GM19455 (cell line): ENCODE measurements around the gene FLOT1.

ENCODE experiments used
- ATAC-seq: cut with Tn5 transposase; IDR thresholded peaks from one replicate; pipeline ENCODE4 v1.9.1; 2021; ENCODE audit not compliant: unreplicated experiment

The FLOT1 gene

DNA sequence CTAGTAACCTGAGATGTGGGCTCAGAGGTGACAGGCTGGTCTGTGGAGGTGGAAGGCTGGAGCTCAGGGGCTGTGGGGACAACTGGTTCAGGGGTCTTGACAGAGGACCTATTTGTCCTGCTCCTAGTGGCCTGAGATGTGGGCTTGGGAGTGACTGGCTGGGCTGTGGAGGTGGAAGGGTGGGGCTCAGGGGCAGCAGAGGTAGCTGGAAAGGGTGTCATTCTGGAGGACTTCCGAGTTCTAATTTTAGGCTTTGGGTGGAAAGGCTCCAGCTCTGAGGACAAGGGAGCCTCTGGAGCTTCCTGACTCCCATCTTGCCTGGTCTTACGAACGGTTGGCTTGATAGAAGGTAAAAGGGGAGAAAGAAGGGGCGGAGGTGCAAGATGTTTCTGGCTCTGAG is 36.9 kb downstream of the FLOT1 start:
- no peak for ATAC-seq

GRCh38 chr6:30703821-30704220 is 38.7 kb downstream of the FLOT1 start:
- ATAC-seq: no peak

GRCh38 chr6:30703011-30703410 is 39.5 kb downstream of the FLOT1 start:
- no peak for ATAC-seq

- no peak for ATAC-seq
These were observed 42.1 kb downstream of the FLOT1 start for GRCh38 chr6:30700340-30700739.

DNA sequence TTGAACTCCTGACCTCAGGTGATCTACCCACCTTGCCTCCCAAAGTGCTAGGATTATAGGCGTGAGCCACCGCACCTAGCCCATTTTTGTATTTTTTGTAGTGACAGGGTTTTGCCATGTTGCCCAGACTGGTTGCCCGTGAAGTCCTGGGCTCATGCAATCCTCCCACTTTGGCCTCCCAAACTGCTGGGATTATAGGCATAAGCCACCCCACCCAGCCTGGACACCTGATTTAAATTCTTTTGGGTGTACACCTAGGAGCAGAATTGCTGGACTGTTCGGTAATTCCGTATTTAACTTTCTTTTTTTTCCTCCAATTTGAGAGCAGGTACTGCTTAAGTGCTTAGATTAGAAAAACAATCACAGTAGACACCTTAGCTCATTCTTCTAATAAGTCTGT is 46.1 kb downstream of the FLOT1 start:
- ATAC-seq: no peak

DNA sequence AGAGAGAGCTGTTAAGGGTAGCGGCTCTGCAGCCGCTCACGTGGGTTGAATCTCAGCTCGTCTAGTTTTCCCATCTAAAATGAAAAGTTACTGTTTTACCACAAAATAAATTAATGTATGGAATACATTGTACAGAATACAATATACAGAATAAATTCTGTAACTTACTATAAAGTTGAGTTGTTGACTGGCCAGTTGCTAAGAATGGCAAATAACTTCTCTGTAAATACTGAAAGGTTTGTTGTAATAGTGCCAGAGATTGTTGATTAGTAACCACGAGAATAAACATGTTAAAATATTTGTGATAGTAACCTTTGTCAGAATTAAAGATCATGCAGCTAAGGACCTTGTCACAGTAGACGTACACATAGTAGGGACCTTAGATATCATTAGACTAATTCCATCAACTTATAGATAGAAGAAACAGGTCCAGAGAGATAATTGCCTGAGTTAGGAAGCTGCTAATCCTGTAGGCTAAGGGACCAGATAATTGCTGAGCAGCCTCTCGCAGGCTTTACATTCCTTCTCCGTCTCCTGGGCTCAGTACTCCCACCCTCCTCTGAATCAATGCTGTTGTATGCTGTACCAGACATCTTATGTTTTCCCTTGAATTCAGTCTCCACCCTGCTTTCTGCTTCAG is 51.2 kb downstream of the FLOT1 start:
- no peak for ATAC-seq

DNA sequence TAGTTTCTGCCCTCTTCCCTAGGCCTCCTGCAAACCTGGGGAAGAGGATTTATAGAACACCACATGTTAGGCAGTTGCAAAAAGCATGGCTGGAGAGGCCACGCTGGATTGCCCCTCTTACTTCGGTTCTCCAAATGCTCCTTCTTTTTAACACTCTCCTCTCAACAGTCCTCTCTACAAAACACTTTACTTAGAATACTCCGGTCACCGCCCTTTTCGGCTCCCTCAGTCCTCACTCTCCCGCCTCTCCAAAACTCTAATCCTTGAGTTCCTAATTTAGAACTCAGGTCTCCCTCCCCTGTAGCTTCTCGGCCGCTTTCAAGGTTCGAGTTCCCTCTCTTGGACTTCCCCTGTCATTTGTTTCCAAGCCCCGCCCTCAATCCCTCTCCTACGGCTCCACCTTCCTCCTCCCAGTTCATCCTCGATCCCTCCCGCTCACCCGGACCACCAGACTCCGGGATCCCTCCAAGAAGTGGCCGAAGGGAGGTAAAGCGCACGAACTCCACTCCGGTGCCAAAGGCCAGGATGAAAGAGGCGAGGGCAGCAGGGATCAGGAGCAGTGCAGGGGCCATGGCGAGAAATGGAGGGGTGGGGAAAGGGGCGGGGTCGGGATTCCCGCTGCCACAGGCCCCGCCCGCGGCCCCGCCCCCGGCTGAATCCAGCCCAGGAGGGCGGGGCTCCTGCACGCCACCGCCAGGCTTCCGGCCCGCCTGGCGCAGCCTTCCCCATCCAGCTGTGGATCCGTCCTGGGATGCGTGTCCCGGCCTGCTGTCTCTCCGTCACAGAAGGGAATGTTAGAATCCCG is 51.9 kb downstream of the FLOT1 start, which contains the start of gene NRM:
Gene NRM (minus strand): TSS at position 582 of the 805 bp plus-strand sequence. CDS start 10 bp downstream, at position 572.
- no peak for ATAC-seq

DNA sequence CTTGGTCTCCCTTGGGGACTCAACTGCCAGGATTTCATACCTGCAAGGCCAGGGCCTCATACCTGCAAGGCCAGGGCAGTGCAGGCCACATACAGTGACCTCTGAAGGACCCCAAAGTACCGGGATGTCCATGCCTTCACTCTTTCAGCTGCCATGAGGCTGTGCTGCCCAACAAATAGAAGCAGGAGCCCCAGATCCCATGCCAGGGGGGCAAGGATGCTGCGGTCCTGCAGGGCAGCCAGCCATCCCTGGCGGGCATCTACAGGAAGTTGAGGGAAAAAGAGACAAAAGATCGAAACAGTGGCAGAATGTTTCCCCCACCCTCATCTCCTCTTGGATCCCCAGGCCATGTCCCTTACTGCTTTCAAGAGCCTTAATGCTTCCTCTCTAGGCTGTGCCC is 52.5 kb downstream of the FLOT1 start:
- no peak for ATAC-seq

GRCh38 chr6:30689022-30689865 is 53.2 kb downstream of the FLOT1 start:
- no peak for ATAC-seq

DNA sequence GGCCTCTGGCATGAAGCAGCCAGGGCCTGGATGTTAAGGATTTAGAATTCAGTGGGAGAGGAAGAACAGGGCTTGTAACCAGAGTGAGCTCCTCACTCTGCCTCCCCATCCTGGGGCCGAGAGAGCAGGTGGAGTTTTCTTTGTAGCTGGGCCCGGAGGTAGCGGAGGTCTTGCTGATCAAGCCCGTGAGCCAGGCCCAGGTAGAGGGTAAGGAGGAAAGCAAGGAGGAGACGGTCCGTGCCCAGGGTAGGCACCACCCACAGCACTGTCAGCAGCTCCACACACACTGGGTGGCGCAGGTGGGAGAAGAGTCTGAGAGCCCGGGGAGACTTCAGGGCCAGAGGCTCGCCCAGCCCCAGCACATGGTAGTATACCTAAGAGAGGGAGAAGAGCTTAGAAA is 53.9 kb downstream of the FLOT1 start:
- no peak for ATAC-seq

GRCh38 chr6:30687659-30688431 is 54.6 kb downstream of the FLOT1 start:
- no peak for ATAC-seq

DNA sequence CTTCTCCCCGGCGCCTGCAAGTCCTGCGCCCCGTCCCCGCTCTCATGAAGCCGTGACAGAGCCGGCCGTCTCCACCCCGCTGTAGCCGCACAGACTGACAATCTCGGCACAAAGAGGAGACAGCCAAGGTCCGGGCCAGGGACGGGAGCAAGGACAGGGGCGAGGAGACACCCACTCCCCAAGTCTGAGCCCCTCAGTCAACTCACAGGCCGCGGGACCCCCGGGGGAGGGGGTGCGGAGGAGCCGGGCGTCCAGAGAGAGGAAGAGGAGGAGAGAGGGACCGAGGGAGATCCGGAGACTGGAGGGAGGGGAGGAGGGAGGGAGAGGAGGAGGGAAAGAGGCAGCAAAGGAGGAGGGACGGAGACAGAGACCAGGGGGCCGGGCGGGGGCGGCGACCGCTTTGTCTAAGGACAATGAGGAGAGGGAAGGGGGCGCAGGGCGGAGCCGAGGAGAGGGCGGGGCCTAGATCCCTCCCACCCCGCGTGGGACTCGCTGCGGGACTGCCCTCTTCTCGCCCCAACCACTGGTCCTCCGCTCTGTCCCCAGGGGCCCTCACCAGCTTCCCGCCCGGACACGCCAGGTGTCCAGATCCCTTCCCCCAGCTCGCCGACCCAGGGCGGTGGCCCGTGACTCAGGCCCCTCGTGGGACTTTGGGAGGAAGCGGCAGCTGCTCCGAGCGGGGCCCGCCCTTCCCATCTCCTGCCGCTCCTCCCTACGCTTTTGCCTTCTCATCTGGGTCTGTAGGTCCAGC is 55.4 kb downstream of the FLOT1 start:
- ATAC-seq: peak; percentile 33

DNA sequence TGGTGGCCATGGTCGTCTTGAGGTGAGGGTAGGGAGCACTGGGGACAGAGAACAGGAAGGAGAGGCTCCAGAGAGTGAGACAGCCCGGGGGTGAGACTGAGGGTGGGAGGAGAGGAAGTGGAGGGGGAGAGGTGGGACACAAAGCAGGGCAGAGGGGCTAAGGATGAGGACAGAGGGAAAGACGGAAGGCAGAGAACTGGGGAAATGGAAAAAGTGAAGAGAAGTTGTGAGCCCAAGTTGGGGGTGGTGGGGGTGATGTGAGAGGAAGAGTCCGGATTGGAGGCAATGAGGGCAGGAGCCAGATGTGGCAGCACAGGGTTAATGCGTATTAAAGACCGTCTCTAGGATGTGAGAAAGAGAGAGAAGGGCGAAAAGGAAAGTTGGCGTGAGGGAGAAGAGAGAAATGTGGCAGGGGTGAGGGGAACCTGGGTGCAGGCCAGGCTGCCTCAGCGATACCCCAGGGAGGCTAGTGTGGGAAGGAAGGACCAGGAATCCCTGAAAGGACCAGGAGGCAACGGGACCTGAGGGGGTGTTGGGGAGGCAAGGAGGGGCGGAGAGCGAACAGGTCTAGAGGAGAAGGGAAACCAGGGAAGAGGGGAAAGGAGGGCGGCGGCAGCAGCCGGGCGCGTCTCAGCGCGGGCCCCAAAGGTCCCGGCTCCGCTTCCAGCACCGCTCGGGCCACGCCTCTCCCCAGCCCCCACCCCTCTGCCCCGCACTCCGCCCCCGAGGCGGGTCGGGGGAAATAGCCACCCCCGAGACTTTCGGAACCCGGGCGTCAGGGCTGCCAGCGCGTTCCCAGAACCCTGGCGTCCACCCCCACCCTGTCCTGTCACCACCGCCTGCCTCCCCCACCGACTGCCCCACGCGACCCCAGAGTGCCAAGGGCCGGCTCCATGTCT is 56.2 kb downstream of the FLOT1 start, which contains the start of gene PPP1R18:
Gene PPP1R18 (minus strand): TSS at position 637 of the 899 bp plus-strand sequence. CDS start 627 bp downstream, at position 10.
- ATAC-seq: no peak

- ATAC-seq: no peak
These were observed 57.1 kb downstream of the FLOT1 start for GRCh38 chr6:30685157-30686008.

DNA sequence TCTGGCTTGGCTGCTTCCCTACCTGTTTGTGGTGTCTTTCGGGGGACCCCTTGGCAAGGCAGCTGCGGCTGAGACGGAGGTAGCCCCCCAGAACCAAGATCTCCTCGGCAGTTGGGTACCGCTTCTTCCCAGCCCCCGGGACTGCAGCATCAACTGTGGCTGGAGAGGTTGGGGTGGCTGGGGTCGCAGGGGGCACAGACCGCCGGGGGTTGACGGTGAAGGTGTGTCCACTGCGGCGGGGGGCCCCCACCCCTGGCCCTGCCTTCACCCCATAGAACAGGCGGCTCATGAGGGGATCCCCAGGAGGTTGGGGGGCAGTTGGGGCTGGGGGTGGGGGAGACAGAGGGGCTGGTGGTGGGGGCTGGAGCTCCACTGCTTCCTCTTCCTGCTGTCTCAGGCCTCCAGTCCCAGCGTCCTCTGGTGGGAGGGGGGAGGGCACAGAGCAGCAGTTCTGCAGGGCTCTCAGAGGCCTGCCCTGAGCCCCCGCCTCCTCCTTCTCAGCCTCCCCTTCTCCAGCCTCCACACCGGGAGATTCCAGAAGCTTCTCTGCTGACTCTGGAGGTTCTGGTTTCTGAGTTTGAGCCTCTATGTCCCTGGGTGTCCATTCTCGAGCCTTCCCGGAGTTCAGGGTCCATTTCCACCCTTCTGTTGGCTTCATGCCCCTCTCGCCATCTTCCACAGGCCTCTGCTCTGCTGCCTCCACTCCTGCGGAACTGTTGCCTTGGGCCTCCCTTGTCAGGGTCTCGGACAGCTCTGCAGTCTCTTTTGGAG is 57.9 kb downstream of the FLOT1 start:
- no peak for ATAC-seq

DNA sequence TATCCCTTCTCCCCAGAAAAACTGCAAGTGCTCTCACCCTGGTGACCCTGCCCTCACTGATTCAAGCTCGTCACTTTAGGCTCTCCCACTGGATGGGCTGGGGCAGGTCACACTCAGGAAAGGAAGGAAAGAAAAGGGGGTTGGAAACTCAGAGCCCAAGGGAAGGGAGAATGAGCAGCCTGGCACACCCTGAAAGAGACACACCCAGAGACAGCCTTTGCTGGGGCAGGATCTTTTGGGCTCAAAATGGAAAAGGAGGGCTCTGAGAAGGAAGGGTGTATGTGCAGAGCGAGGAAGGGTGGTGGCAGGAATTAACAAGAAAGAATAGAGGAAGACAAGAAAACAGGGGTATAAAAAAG is 58.5 kb downstream of the FLOT1 start:
- no peak for ATAC-seq

DNA sequence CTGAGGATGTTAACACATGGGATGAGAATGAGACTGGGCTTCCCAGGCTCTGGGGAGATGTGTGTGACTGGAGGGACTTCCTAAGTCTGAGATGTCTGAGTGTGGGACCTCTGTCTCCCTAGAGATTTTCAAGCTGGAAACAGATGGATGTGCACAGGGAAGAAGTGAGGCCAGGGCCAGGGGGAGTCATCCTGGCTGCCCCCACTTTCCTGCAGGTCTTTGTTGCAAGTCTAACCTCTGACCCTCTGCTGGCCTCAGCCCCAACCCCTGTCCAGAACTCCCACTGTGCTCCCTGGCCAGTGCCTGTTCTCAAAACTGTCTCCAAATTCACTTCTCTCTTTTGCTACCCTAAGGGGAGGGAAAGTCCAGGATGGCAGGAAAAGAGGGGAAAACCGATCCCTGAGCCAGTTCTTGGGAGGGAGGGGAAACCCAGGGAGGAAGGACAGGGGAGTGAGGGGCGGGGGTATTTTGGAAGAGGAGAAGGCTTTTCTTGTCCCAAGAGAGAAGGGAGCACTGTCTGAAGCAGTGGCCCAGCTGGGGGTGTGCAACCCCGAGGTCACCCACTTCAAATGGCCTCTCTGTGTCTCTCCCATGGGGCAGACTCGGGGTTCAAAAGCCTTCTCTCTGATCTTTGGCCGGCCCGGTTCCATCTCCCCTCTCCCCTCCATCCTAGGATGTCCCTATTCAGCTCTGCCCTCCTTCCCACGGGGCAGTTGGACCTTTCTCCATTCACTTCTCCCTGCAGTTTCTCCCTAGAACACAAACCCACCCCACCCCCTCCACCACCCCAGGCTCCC is 59.1 kb downstream of the FLOT1 start:
- ATAC-seq: no peak
